Measurements from ENCODE around the gene KRTAP10-8. TPM values are rescaled to one million over a fixed set of nuclear protein-coding genes. Genes with fewer than 3 reads are reported as not detected.

KRTAP10-8 gene
- total and polyA plus RNA-seq, 2 of the 4 experiments (the other 2 are of a cell fraction), result not detected

GRCh38 chr21:44626673-44627143 lies 14.8 kb downstream of the KRTAP10-8 start, which contains the start of gene KRTAP10-9:
Gene KRTAP10-9 (plus strand): TSS chr21:44627093. CDS start chr21:44627172, 79 bp downstream.
- no peaks in the 10 kb centered on the region for H3K4me1 ChIP-seq (ENCODE audit: control insufficient read depth, insufficient read depth, low read length)
- no peaks in the 10 kb centered on the region for H3K9me1 ChIP-seq (ENCODE audit: insufficient read depth, low read length)
- H3K56ac ChIP-seq (ENCODE audit: extremely low read depth, insufficient read depth, low read length), result no peak within 1 kb of the TSS
- no peak within 1 kb of the TSS for H4K8ac ChIP-seq (ENCODE audit: low read depth in 2 of 2, low read length in 2 of 2)
- no peak within 1 kb of the TSS for H4K91ac ChIP-seq (ENCODE audit: insufficient read depth, low read depth, low read length)
- no peak for TF ChIP-seq MXI1 (IDR thresholded peaks at IDR 0.05; ENCODE audit: borderline replicate concordance, low read depth, low read length)
- TF ChIP-seq POLR2A (IDR thresholded peaks at IDR 0.05; ENCODE audit: low read depth, low read length), result no peak
- no peak for TF ChIP-seq BHLHE40 (IDR thresholded peaks at IDR 0.05; ENCODE audit: low read depth, low read length)
- no peak for TF ChIP-seq MAFK (IDR thresholded peaks at IDR 0.05; ENCODE audit: low read depth, low read length)
- TF ChIP-seq RCOR1 (IDR thresholded peaks at IDR 0.05; ENCODE audit: insufficient replicate concordance, low read length), result no peak
- no peak for TF ChIP-seq USF2 (IDR thresholded peaks at IDR 0.05; ENCODE audit: low read depth, low read length)
- no peak for TF ChIP-seq SMC3 (IDR thresholded peaks at IDR 0.05; ENCODE audit: low read depth, low read length)
- TF ChIP-seq RFX5 (IDR thresholded peaks at IDR 0.05; ENCODE audit: low read depth, low read length), result no peak
- no peak for TF ChIP-seq CEBPB (IDR thresholded peaks at IDR 0.05; ENCODE audit: low read depth, low read length)
- TF ChIP-seq MAZ (IDR thresholded peaks at IDR 0.05; ENCODE audit: borderline replicate concordance, low read depth, low read length), result no peak
- no peak for TF ChIP-seq CTCF (conservative IDR thresholded peaks at IDR 0.05; ENCODE audit: low read depth, low read length)
- TF ChIP-seq NFE2L2 (IDR thresholded peaks at IDR 0.05; ENCODE audit: low read depth, low read length), result no peak
- TF ChIP-seq RAD21 (IDR thresholded peaks at IDR 0.05; ENCODE audit: low read length), result no peak
- no peaks in the 10 kb centered on the region for H4K20me1 ChIP-seq (ENCODE audit: insufficient read depth, low read length)
- no peak within 1 kb of the TSS for H3K14ac ChIP-seq (replicated peaks; ENCODE audit: low read depth, low read length)
- H3K27me3 ChIP-seq (ENCODE audit: control insufficient read depth, insufficient read depth, low read length), result peaks cover 2% of the 10 kb centered on the region; the same call in 1 of the 2 replicates
- no peak within 1 kb of the TSS for H3K18ac ChIP-seq (ENCODE audit: low read depth, low read length)
- no TSS peak for BruUV-seq (replicated peaks)
- 0 out of 2 replicates have a peak, but pooled peaks cover 2% of the 10 kb centered on the region for H3K9me3 ChIP-seq (ENCODE audit: control insufficient read depth, insufficient read depth, low read length)
- no peak within 1 kb of the TSS for H3K27ac ChIP-seq (ENCODE audit: insufficient read depth, low read length)
- no peak within 1 kb of the TSS for H3K4me3 ChIP-seq (ENCODE audit: insufficient read depth, low read depth, low read length)
- CTCF ChIA-PET, result no interaction called here
- no peak within 1 kb of the TSS for H3K4me2 ChIP-seq (ENCODE audit: low read depth, low read length)
- no peak within 1 kb of the TSS for H2AK9ac ChIP-seq (replicated peaks; ENCODE audit: low read depth, low read length, poor library complexity)
- H2AK5ac ChIP-seq (ENCODE audit: low read depth, low read length), result no peak within 1 kb of the TSS
- ATAC-seq (ENCODE audit: low read depth) (no peak), DNase-seq (no peak)
- H3K4ac ChIP-seq (ENCODE audit: low read depth, low read length), result no peak within 1 kb of the TSS
- intact Hi-C loops (cut with micrococcal nuclease), result no loop called here
- in situ Hi-C loops (cut with MboI; ENCODE audit: low sequenced_read_pairs), result no loop called here
- H3K9ac ChIP-seq (ENCODE audit: low read depth, low read length), result no peak within 1 kb of the TSS
- dilution Hi-C loops (cut with HindIII; ENCODE audit: low sequenced_read_pairs, unreplicated experiment), result no loop called here
- no peak within 1 kb of the TSS for H2BK5ac ChIP-seq (ENCODE audit: low read depth, low read length, poor library complexity, severe bottlenecking)
- no peak within 1 kb of the TSS for H2BK15ac ChIP-seq (ENCODE audit: low read depth, low read length)
- no peaks in the 10 kb centered on the region for H3K36me3 ChIP-seq (ENCODE audit: control insufficient read depth, insufficient read depth, low read length)
- WGBS, 2 experiments (ENCODE audit: extremely low coverage in 2 of 2, insufficient read length in 1 of 2), result no CpG with 5 or more reads among the region's 7 CpGs
- no peak within 1 kb of the TSS for H2AFZ ChIP-seq (replicated peaks; ENCODE audit: low read length, poor library complexity)
- H3K79me1 ChIP-seq (ENCODE audit: low read depth in 1 of 2, low read length in 2 of 2), result no peaks in the 10 kb centered on the region
- H2BK20ac ChIP-seq (ENCODE audit: low read depth, low read length), result no peak within 1 kb of the TSS
- no peak within 1 kb of the TSS for H3K23ac ChIP-seq (ENCODE audit: low read depth, low read length)
- H4K5ac ChIP-seq (ENCODE audit: low read depth, low read length), result no peak within 1 kb of the TSS
- POLR2A ChIA-PET (ENCODE audit: unreplicated experiment), result no interaction called here
- no peak within 1 kb of the TSS for H2BK120ac ChIP-seq (ENCODE audit: low read depth, low read length)

Data from IMR-90 (cell line).